ENCODE measurements around the gene DIAPH2.

DNA sequence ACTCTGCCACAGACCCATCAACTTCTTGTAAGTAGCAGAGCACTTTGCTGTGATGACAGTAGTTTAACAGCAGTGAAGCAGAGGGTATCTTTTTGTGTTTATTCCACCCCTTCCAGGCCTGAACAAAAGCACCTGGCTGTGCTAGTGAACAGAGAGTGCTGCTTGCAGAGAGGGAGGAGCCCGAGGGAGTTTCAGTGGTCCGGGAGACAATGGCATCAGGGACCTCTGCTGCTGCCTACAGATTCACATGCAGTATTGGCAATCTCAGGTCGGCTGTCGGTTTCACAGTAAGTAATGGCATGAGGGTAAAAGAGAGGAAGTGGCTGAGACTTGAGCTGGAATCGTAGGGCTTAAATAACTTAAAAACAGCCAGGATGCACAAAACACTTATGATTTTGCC is 954.9 kb downstream of the DIAPH2 start:
- TF ChIP-seq, protein P1, sequence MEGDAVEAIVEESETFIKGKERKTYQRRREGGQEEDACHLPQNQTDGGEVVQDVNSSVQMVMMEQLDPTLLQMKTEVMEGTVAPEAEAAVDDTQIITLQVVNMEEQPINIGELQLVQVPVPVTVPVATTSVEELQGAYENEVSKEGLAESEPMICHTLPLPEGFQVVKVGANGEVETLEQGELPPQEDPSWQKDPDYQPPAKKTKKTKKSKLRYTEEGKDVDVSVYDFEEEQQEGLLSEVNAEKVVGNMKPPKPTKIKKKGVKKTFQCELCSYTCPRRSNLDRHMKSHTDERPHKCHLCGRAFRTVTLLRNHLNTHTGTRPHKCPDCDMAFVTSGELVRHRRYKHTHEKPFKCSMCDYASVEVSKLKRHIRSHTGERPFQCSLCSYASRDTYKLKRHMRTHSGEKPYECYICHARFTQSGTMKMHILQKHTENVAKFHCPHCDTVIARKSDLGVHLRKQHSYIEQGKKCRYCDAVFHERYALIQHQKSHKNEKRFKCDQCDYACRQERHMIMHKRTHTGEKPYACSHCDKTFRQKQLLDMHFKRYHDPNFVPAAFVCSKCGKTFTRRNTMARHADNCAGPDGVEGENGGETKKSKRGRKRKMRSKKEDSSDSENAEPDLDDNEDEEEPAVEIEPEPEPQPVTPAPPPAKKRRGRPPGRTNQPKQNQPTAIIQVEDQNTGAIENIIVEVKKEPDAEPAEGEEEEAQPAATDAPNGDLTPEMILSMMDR (IDR thresholded peaks at IDR 0.05 in 8 of 11, conservative IDR thresholded peaks at IDR 0.05 in 3 of 11), result no peak
- TF ChIP-seq POLR2A (IDR thresholded peaks at IDR 0.05), result no peak

Measured in spleen (tissue), 7 donors.